Fibroblast of skin of right quadriceps (primary cell): Measurements from ENCODE around the gene DCC.

Source experiments
- DNase-seq: peaks from one replicate; pipeline ENCODE4 v3.0.0-alpha.2; 2013

Gene DCC

DNA sequence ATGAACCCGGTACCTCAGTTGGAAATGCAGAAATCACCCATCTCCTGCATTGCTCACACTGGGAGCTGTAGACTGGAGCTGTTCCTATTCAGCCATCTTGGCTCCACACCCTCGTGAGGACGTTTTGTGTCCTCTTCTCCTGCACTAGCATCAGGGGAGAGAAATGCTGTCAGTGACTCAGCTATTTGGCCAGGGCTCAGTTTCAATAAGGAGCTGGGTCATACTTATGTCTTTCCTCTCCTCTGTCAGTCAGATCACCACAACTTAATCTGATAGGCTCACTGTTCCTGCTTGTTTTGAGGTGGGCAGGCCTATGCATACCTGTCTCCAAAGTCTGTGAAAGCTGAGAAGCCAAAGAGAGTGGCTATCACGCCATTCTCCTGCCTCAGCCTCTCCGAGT is 921.2 kb downstream of the DCC start:
- DNase-seq, result no peak

DNA sequence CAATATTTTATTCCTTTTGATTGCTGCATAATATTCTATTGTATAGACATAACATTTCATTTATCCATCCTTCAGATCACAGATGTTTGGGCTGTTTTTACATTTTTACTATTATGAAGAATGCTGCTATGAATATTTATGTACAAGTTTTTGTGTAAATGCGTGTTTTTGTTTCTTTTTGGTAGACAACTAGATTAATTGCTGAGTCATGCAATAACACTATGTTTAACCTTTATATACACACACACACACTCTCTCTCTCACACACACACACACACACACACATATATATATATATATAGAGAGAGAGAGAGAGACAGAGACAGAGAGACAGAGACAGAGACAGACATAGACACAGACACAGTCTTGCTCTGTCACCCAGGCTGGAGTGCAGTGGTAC is 926.9 kb downstream of the DCC start:
- DNase-seq, result no peak

DNA sequence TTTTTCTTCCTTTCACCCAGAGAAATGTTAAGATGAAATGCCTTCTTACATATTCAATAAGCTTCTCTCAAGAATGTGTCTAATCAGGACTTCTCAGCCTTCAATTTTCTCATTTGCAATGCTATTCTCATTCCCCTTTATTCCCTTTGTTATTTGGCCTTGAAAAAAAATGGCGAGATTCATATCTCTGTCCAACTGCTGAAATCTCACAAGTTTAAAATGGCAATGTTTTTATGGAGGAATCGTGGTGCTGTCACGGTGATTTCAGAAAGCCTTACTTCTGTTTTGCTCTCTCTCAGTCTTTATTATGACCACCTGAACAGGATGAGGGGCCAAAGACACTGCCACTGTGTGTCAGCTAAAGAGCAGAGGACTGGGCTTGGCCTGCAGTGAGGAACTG is 928.5 kb downstream of the DCC start:
- DNase-seq, result no peak

DNA sequence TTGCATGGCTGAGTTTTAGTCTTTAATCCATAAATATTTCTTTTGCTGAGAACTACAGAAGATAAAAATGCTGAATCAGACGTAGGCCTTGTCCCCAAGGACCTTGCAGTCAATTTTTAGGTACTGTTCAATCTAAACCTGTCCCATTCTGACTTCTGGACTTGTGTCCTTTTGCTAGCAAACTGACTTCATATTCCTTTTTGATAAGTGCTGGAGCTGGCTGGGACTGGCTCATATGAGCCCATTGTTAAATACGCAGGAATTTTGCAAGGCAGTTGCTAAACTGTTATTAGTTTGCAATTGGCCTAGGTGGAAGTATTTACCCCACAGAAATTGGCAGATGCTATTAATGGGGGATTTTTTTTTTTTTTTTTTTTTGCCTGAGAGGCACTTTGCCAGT is 941.4 kb downstream of the DCC start:
- no peak for DNase-seq

DNA sequence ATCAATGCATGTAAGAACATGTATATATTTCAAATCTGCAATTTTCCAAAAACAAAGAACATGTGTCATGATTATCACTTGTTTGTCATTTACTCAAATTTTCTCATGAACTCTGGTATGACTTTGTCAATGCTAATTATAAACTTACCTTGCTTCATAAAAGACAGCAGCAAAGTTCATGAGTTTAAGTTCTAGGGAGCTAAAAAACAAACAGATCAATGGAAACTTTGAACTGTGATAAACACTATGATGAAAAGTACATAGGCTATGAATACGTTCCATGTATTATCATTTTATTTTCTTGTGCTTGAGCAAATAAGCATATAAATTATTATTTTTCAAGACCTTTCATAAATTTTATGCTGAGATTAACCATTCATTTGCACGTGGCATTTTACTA is 943.7 kb downstream of the DCC start:
- no peak for DNase-seq

DNA sequence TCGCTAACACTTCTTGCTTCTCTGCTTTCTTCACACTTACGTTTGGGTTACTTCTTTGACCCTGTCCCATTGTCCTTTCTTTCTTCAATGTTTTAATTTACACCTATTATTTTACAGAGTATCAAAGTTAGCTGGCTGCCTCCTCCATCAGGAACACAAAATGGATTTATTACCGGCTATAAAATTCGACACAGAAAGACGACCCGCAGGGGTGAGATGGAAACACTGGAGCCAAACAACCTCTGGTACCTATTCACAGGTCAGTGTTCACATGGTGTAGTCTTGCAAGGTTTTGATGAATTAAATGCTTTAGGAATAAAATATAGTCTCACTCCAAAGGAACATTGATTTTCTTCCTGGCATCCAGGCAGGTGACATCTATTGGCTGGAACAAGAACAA is 965.5 kb downstream of the DCC start:
- DNase-seq, result no peak

DNA sequence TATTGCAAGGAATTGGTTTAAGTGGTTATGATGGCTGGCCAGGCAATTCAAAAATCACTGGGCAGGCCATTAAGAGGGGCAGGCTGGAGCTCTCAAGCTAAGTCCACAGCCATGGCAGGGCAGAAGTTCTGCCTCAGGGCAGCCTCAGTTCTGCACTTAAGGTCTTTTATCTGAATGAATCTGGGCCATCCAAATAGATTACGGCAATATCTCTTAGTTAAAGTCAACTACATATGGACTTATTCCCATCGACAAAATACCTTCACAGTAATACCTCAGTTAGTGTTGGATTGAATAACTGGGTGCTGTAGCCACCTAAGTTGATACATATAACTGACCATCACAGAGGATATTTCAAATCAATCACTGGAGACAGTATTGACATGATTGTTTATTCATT is 979.6 kb downstream of the DCC start:
- DNase-seq, result no peak

DNA sequence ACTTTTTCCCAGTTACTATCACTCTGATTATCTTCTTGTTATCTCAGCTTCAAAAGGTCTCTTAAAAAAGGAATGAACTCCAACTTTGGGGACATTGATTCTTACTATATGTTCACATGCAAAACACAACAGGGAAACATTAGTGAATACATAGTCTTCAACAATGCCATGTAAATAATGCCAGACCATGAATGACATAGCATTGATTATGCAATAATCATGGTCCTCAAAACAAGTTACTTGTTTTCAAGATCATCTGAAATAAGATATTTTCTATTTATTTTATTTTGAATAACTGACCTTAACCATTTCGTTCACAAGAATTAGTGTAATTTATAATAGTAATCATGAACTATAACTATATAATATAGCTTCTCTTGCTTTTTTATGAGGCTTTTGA is 982.2 kb downstream of the DCC start:
- no peak for DNase-seq

DNA sequence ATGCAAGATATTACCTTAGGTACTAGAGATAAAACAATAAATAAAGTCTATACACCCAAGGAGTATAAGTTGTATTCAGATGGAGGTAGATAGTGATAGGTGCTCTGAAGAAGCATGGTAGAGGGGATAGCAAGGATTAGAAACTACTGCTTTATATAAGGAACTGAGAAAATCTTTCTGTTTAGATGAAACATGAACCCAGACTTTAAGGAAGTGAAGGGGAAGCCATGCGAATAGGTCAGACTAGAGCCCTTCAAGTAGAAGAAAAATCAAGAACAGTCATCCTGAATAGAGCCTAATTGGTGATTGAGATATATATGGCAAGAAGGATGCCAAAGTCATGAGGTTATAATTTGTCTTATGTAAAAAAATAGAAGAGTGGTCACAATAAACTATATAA is 984.4 kb downstream of the DCC start:
- no peak for DNase-seq

DNA sequence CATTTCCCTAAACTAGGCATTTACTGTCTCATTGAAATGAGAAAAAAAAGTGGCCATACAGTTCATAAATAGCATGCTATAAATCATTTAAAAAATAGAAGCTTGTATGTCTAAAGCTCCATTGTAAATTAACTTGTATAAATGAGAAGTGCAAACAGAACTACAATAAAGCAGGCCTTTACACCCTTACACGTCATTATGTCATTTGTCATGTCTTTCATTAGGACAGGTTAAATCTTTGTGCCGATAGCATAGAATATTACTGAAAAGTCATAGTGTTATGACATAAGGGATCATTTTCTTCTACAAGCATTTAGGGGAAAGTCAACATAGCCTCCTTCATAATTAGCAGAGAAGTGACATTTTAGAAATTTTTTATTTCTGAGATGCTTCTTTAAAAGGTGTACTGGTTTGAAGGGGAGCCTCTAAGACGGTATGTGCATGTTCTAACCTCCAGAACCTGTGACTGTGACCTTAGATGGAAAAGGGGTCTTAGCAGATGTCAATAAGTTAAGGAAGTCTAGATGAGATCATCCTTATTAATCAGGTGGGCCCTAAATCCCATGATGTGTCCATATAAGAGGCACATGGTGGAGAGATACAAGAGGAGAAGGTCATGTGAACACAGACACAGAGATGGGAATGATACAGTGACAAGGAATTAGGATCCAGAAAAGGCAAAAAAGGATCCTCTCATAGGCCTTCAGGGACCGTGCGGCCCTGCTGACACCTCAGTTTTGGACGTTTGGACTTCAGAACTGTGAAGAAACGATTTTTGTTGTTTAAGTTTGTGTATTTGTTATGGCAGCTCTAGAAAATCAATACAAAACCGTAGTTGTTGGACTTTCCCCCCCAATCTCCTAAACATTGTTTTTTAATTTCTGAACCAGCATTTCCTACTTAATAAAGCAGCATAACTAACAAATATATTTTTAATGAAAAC is 1020.8 kb downstream of the DCC start:
- no peak for DNase-seq

DNA sequence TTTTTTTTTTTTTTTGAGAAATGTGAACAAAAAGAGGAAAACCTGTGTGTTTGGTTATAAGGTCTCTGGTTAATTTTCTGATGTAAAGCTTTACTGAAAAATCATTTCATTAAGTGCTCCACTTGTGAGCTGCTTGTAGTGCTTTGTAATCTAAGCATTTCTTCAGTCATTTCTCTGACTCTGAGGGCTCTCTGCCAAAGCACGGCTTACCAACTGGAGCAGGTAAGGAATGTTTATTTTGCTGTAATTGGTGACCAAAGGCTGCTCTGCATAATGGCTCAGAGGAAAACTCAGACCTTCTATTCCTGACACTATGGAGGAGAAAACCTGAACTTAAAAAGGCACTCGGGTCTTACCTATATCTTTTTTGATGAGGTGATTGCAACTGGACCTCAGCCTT is 1035.6 kb downstream of the DCC start:
- DNase-seq, result no peak

DNA sequence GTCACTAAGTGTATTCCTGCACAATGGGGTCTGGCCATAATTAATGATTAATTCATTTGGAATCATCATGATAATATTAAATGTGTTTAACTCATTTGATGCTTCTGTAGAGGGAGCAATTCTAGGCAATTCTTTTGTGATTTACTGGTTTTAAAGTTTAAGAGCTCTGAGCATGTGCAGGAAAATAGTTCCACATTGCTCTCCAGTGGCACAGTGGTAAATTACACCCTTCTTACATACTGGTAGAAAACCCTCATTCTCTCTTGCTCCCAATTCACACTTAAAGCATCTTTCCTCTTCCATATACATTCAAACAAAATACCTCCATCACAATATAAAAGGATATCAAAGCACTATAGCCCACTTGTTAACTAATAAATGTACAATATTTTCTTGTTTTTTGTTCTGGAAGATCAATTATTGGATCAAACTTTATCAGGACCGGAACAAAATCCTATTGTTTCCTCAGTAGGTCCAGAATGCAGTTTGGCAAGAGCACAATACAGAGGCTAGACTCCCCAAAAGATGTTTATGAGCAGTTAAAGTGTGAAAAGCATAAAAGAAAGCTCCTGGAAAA is 1040.2 kb downstream of the DCC start:
- peak; percentile 10 for DNase-seq

DNA sequence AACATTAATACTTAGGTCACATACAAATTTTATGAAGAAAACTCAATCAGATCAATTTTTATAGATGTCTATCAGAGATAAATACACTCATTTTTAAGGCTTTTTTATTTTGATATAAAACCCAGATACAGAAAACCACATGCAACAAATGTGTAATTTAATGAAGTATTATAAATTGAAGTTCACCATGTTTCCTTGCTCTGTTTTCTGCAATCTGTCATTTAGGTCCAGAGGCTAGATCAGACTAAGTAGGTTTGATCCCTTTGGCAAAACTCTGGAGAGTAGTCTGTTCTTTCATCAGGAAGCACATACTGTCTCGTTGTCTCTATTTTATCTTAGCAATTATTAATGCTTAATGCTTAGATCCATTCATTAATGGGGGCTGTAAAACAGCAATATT is 1042.9 kb downstream of the DCC start:
- DNase-seq, result no peak

DNA sequence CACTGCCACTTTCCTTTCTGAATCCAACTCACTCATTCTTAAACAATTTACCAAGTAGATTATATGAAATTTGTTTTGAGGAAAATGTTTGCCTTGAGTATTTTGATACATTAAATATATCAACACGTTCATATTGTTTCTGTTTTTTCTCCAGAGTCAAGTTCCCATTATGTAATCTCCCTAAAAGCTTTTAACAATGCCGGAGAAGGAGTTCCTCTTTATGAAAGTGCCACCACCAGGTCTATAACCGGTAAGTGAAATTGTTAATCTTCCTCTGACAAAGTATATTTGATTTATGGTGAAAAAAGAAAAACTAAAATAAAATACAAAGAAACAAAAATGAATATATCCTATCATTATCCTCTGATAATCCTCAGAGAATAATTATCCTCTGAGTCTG is 1045.9 kb downstream of the DCC start:
- DNase-seq, result no peak

DNA sequence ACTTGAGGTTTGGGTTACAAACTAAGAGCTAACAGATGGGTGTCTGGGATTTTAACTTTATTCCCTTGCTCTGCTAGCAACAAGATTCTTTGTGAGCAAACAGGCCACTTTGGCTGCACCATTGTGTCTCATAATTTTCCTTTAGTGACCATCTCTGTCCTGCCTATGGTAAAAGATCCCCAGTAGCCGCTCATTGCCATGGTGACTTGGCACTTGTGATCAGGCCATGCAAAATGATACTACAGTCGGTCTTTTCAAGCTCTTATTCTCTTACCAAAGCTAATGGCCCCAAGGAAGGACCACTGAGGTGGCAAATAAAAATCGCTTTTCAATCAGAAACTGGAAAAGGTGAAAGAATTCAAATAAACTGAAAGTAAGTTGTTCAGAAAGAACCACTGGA is 1047.6 kb downstream of the DCC start:
- DNase-seq, result no peak

DNA sequence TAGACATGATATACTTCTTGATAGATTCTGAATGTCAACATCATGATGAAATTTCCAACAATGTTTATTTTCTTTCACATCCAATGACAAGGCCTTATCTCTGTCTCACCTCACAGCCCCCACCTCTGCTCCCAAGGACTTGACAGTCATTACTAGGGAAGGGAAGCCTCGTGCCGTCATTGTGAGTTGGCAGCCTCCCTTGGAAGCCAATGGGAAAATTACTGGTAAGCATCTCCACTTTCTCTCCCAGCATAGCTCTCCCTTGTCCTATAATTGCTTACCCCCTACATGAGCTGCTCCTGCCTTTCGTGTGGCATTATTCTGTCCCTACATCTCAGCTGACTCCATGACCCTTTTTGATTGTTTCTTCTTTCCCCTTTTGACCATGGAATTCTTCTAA is 1062.7 kb downstream of the DCC start:
- no peak for DNase-seq

DNA sequence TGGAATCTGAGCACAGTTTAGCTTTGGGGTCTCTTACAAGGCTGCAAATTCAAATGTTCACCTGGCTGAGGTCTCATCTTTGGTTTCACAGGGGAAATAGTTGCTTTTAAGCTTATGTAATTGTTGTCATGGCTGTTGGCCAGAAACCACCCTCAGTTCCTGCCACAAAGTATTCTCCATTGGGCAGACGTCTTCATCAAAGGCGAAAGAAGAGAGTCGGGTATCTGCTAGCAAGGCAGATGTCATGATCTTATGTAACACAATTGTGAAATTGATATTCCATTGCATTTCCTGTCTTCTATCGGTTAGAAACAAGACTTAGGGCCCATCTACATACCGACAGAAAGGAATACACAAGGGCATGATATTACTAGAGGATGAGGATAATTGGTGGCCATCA is 1068.3 kb downstream of the DCC start:
- DNase-seq, result no peak

DNA sequence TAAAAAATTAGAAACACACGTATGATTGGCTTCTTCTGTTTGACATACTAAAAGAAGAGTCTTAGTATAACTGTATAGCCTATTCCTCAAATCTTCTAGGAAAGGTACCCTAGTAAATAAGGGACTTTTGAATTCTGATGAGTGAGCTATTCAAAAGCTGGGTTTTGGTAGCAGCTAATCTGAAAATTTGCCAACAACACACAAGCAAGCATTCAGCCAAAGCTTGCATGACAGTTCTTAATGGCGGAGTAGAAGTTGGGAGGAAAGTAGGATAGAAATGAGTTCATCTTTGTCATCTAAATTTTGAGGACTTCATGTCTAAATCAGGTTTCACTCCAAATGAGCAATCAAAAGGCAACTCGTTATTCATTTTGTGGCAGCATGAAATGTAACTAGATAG is 1071.5 kb downstream of the DCC start:
- DNase-seq, result no peak

DNA sequence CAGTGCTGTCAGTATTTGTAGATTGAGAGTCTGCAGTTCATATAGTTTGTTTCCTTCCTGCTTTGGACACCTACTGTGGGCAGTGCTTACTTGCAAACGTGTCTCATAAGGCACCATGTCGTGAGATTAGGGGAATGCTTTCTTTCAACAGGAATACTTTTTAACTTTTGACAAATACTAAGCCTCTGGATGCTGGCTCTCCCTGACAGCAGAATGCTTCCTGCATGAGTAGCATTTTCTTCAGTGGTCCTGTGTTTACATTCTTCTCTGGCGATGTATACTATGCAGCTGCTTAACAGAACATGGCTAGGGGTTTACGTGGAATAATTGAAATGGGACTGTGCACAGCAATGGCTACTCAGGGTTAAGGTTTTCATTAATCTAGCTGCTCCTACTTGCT is 1077.0 kb downstream of the DCC start:
- peak; percentile 28 for DNase-seq

DNA sequence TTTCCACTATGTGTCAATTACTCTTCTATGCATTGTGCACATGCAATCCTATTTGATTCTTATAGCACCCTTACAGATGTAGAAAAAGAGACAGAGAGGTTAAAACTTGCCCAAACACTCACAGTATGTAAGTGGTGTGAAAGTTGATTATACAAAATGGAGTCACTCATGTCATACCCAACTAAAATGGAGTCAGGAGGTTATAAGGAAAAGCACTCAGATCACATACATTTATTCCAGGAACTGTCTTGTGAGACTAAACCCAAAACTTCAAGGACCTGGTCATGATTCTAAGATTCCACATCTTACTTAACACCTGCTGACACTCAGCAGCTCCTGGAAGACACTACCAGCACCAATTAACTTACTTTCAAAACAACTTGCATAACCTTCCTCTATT is 1081.9 kb downstream of the DCC start:
- DNase-seq, result no peak

DNA sequence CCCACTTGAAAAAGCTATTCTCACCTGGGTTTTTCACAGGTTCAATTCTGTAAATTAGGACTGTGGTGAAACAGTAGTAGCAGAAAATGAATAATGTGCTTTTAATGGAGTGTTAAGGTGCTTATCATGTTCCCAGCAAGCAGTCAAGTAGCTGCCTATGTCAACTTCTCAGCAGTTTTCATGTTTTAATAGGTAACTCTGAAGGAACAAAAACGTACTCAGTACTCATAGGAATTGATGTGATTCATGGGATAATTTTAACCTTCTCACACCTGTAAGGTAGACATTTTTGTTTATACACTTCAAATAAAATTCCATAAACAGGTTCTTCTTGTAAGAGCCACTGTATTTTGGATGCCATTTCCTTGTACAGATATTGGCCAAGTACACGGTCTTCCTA is 1082.9 kb downstream of the DCC start:
- no peak for DNase-seq

DNA sequence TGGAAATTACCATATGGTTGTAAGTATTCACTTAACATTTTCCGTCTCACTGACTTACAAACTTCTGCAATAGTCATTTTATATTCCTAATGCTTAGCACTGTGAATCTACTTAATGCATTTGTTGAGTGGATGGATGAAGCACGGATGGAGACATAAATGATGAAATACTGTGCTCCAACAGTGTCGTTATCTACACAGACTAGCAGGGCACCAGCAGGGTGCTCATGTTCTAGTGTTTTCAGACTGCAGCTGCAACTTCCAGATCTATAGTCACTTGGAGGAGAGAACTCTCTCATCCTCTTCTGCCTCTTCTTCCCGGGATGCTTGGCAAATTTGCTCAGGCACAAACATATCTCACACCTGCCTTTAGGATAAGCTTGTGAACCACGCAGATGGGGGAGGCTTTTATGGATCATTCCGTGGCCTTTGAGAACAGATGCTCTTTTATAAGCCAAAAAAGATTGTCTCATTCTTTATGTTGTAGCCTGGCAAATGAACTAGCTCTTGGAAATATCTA is 1086.7 kb downstream of the DCC start:
- DNase-seq, result no peak

DNA sequence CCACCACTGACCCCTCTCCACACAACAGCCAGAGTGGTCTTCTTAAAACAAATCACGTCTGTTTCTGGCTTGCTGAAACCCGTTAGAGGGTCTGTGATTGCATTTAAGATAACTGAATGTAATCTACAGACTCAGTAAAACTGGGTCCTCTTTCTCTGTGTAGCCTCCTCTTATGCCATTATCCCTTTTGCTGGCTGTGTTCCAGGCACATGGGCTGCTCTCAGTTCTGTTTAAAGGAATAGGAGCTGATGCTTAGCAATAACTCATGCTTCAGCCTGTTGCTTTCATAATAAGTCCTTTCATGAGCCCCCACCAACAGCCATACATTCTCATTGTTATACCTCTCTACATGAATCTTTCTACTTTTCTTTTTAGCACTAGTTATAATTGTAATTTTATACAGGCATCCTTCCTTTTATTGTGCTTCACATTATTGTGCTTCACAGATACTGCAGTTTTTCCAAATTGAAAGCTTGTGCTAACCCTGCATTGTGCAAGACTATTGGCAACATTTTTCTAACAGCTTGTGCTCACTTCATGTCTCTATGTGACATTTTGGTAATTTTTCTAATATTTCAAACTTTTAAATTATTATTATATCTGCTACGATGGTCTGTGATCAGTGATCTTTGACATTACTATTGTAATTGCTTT is 1101.9 kb downstream of the DCC start:
- no peak for DNase-seq

DNA sequence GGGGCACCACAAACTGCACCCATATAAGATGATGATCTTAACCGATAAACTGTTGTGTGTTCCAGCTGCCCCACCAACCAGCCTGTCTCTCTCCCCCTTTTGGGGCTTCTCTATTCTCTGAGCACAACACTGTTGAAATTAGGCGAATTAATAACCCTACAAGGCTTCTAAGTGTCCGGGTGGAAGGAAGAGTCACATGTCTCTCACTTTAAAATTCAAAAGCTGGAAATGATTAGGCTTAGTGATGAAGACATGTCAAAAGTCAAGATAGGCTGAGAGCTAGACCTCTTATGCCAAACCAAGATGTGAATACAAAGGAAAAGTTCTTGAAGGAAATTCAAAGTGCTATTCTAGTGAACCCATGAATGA is 1102.4 kb downstream of the DCC start:
- no peak for DNase-seq
